Left cardiac atrium (tissue), 4 donors: ENCODE measurements around the gene NEDD9. TPM values are rescaled to one million over a fixed set of nuclear protein-coding genes. Genes with fewer than 3 reads are reported as not detected.
A peak's percentile ranks its signal among the peaks of the same experiment; 100 is the strongest.

Experiments
- ATAC-seq, 2 donors: fragments of 200-7000 bp; cut with Tn5 transposase; one replicate each; pipeline ENCODE4 v1.9.1; 2020; ENCODE audit warnings: mild to moderate bottlenecking in 2 of 2, moderate library complexity in 2 of 2
- DNase-seq: peaks from one replicate; pipeline ENCODE4 v3.0.0-alpha.2; 2020
- intact Hi-C, 2 donors: fragments of 100-400 bp; cut with DNase I; formaldehyde crosslinking; loops; one replicate each; pipeline versions ENCODE4 v1.14.1 to v1.15.1; 2022 to 2023
- long read RNA-seq: library from polyadenylated mRNA; unstranded; transcript quantifications from one replicate; pipeline ENCODE4 v2.0.0, GENCODE V29; 2021
- total RNA-seq, 2 donors: library from RNA; stranded (reverse); fragmentation: NEBNext Ultra II Directional; extraction: Animal tissue kit (Norgen Biotek cat#: 25700); gene quantifications; one replicate each; pipeline ENCODE4 v1.2.1, GENCODE V29; 2021
- donor health status: DM: no; HTN: yes; CAD: no.
- donor health status: DM: no; HTN: yes; CAD: no; lungs with severe emphysema.
- donor health status: DM: yes; HTN: yes; CAD: no.
- donor health status: Dilated cardiomyopathy.

NEDD9 gene
- total RNA-seq = 10 to 100 TPM; 34.0 to 42.9 TPM
- long read RNA-seq, full-length matches to known transcripts = 3 of 70 reads
- long read RNA-seq, partial matches to known transcripts = 61 of 70 reads
- long read RNA-seq, other reads (novel, unspliced or antisense) = 6 of 70 reads

GRCh38 chr6:11232193-11232769 lies at the start of gene NEDD9:
Gene NEDD9 (minus strand): TSS chr6:11232668. CDS start chr6:11232515, 153 bp downstream.
- DNase-seq (peak; percentile 97), ATAC-seq (peak; percentile 98 to 99)
- intact Hi-C loops = loop anchor here in 1 of 2 donors (2.0 to 10.0 kb wide), 3 partner anchors 60 to 133 kb away; no protein-coding TSS in a partner anchor

- no peak for ATAC-seq
- intact Hi-C loops = no loop called here
- DNase-seq = no peak
Observed at GRCh38 chr6:11282245-11282644, 49.8 kb upstream of the NEDD9 start.

- ATAC-seq (no peak), DNase-seq (no peak)
- intact Hi-C loops = no loop called here
Observed at GRCh38 chr6:11280394-11280793, 47.9 kb upstream of the NEDD9 start.

- ATAC-seq (no peak), DNase-seq (no peak)
- intact Hi-C loops = no loop called here
Observed at GRCh38 chr6:11279284-11279689, 46.8 kb upstream of the NEDD9 start.

GRCh38 chr6:11278207-11278559 lies 45.7 kb upstream of the NEDD9 start:
- no peak for DNase-seq
- intact Hi-C loops = no loop called here
- ATAC-seq = no peak

- DNase-seq (no peak), ATAC-seq (peak; percentile 74 to 79)
- intact Hi-C loops = no loop called here
Observed at GRCh38 chr6:11277275-11278206, 45.1 kb upstream of the NEDD9 start.

GRCh38 chr6:11276911-11277274 lies 44.4 kb upstream of the NEDD9 start:
- DNase-seq (no peak), ATAC-seq (no peak)
- intact Hi-C loops = no loop called here

GRCh38 chr6:11276228-11276627 lies 43.8 kb upstream of the NEDD9 start:
- no peak for DNase-seq
- intact Hi-C loops = no loop called here
- no peak for ATAC-seq

- DNase-seq (no peak), ATAC-seq (no peak)
- intact Hi-C loops = no loop called here
Observed at GRCh38 chr6:11275598-11275997, 43.1 kb upstream of the NEDD9 start.

- no peak for ATAC-seq
- intact Hi-C loops = no loop called here
- no peak for DNase-seq
Observed at GRCh38 chr6:11273406-11274065, 41.1 kb upstream of the NEDD9 start.

GRCh38 chr6:11272491-11273192 lies 40.2 kb upstream of the NEDD9 start:
- intact Hi-C loops = no loop called here
- DNase-seq = peak; percentile 36

GRCh38 chr6:11271228-11272020 lies 39.0 kb upstream of the NEDD9 start:
- intact Hi-C loops = no loop called here
- peak in 1 of 2 donors; percentile 14 for ATAC-seq
- no peak for DNase-seq

More at GRCh38 chr6:11272491-11273192, 40.2 kb upstream of the NEDD9 start:
- peak; percentile 28 for ATAC-seq

GRCh38 chr6:11270030-11271027 lies 37.9 kb upstream of the NEDD9 start:
- intact Hi-C loops = no loop called here
- DNase-seq (peak; percentile 72), ATAC-seq (peak; percentile 63 to 93)

- intact Hi-C loops = no loop called here
- ATAC-seq = no peak
Observed at GRCh38 chr6:11268978-11269377, 36.5 kb upstream of the NEDD9 start.

GRCh38 chr6:11266926-11267325 lies 34.5 kb upstream of the NEDD9 start:
- intact Hi-C loops = no loop called here
- no peak for DNase-seq

More at GRCh38 chr6:11268978-11269377, 36.5 kb upstream of the NEDD9 start:
- DNase-seq = no peak

GRCh38 chr6:11265932-11266331 lies 33.5 kb upstream of the NEDD9 start:
- intact Hi-C loops = no loop called here
- no peak for ATAC-seq

More at GRCh38 chr6:11266926-11267325, 34.5 kb upstream of the NEDD9 start:
- no peak for ATAC-seq

GRCh38 chr6:11264100-11264499 lies 31.6 kb upstream of the NEDD9 start:
- DNase-seq = no peak
- intact Hi-C loops = no loop called here
- no peak for ATAC-seq

More at GRCh38 chr6:11265932-11266331, 33.5 kb upstream of the NEDD9 start:
- DNase-seq = no peak
